Spinal cord (tissue), 10 donors: ENCODE results near the gene LCN15. TPM values are rescaled to one million over a fixed set of nuclear protein-coding genes. Genes with fewer than 3 reads are reported as not detected.
"Not testable (repeated sequence)": the region's sequence is repeated elsewhere in the genome, so short reads cannot be mapped to it uniquely, and the experiment has no call there.

Source experiments
- DNase-seq, 6 donors: peaks; one replicate each; pipeline versions ENCODE4 v3.0.0 to v3.0.0-alpha.2; 2013 to 2015; ENCODE audit warnings: low spot score in 6 of 6, low read depth in 4 of 6
- H3K27ac ChIP-seq: one replicate; pipeline ENCODE4 v1.5.1; 2013; ENCODE audit warnings: low read depth, low read length, control low read depth
- H3K27me3 ChIP-seq: one replicate; pipeline ENCODE4 v1.6.1; 2013; ENCODE audit warnings: low read length; ENCODE audit not compliant: control insufficient read depth, insufficient read depth
- H3K36me3 ChIP-seq: one replicate; pipeline ENCODE4 v1.6.1; 2013; ENCODE audit warnings: low read length; ENCODE audit not compliant: control insufficient read depth, insufficient read depth
- H3K4me1 ChIP-seq: one replicate; pipeline ENCODE4 v1.6.1; 2013; ENCODE audit warnings: low read length; ENCODE audit not compliant: control insufficient read depth, insufficient read depth
- H3K4me3 ChIP-seq: one replicate; pipeline ENCODE4 v1.5.1; 2013; ENCODE audit warnings: low read depth, low read length, control low read depth
- H3K9me3 ChIP-seq: one replicate; pipeline ENCODE4 v1.6.1; 2013; ENCODE audit warnings: low read length; ENCODE audit not compliant: control insufficient read depth, insufficient read depth
- WGBS: methylation state at CpG from one replicate; pipeline ENCODE4 v1.1.5; 2013; ENCODE audit warnings: missing lambda C conversion rate; ENCODE audit not compliant: insufficient coverage; 5-methylcytosine and 5-hydroxymethylcytosine counted together
- polyA plus RNA-seq, 2 donors: library from polyadenylated mRNA; unstranded; fragments of 120-200 nt; gene quantifications; one replicate each; pipeline ENCODE4 v1.2.1, GENCODE V29; 2013; ENCODE audit not compliant: insufficient read length in 2 of 2
- total RNA-seq, 2 donors: library from RNA; depleted of rRNA in 1 of 2; stranded (reverse); fragments of 120-200 nt in 1 of 2; fragments of >200 nt in 1 of 2; gene quantifications; one replicate each; pipeline versions ENCODE4 v1.2.3 to v1.2.4, GENCODE V29; 2013 to 2014
- donor health status: healthy.

The LCN15 gene
- total and polyA plus RNA-seq, 4 donors: 0.14 TPM; not detected in 3

- WGBS: 95% methylated on average over 21 of the region's 22 CpGs
- Histone ChIP-seq H3K9me3 (no peaks in the 10 kb centered on the region), H3K27ac (no peak overlapping the region), H3K27me3 (peaks cover 28% of the 10 kb centered on the region), H3K4me1 (peaks cover 37% of the 10 kb centered on the region), H3K36me3 (peaks cover 44% of the 10 kb centered on the region), H3K4me3 (no peak overlapping the region)
- DNase-seq: no peak
These were observed 39.5 kb upstream of the LCN15 start for GRCh38 chr9:136803551-136804508.

- H3K9me3 ChIP-seq, H3K4me3 ChIP-seq, DNase-seq, H3K27ac ChIP-seq: not testable (repeated sequence)
- WGBS: 96% methylated on average over 4 of the region's 9 CpGs
- H3K36me3 ChIP-seq: peaks cover 44% of the 10 kb centered on the region
- H3K4me1 ChIP-seq: peaks cover 42% of the 10 kb centered on the region
- H3K27me3 ChIP-seq: peaks cover 30% of the 10 kb centered on the region
These were observed 38.8 kb upstream of the LCN15 start for GRCh38 chr9:136803009-136803550.

GRCh38 chr9:136802321-136802720 lies 38.0 kb upstream of the LCN15 start:
- no peaks in the 10 kb centered on the region for H3K9me3 ChIP-seq
- H3K27ac ChIP-seq: no peak overlapping the region
- WGBS: 93% methylated on average over 5 of the region's 6 CpGs
- no peak overlapping the region for H3K4me3 ChIP-seq
- no peak for DNase-seq
- H3K27me3 ChIP-seq: peaks cover 30% of the 10 kb centered on the region
- H3K36me3 ChIP-seq: peaks cover 44% of the 10 kb centered on the region
- peaks cover 46% of the 10 kb centered on the region for H3K4me1 ChIP-seq

GRCh38 chr9:136799854-136800657 lies 35.7 kb upstream of the LCN15 start:
- H3K9me3 ChIP-seq: no peaks in the 10 kb centered on the region
- DNase-seq: peak in 2 of 6 donors; percentile 88 to 92
- H3K4me1 ChIP-seq: peaks cover 50% of the 10 kb centered on the region
- peaks cover 23% of the 10 kb centered on the region for H3K36me3 ChIP-seq
- WGBS: under 1% methylated on average over 57 of the region's 63 CpGs
- peaks cover 32% of the 10 kb centered on the region for H3K27me3 ChIP-seq
- no peak overlapping the region for H3K27ac ChIP-seq
- H3K4me3 ChIP-seq: peak overlapping the region; percentile 43

GRCh38 chr9:136799079-136799853 lies 34.9 kb upstream of the LCN15 start:
- H3K36me3 ChIP-seq: peaks cover 20% of the 10 kb centered on the region
- 34% methylated on average over 30 of the region's 35 CpGs for WGBS
- peak overlapping the region; percentile 43 for H3K4me3 ChIP-seq
- DNase-seq: no peak
- H3K27me3 ChIP-seq: peaks cover 32% of the 10 kb centered on the region
- no peaks in the 10 kb centered on the region for H3K9me3 ChIP-seq
- H3K27ac ChIP-seq: no peak overlapping the region
- H3K4me1 ChIP-seq: peaks cover 50% of the 10 kb centered on the region

- no peak overlapping the region for H3K4me3 ChIP-seq
- H3K9me3 ChIP-seq: no peaks in the 10 kb centered on the region
- no peak for DNase-seq
- H3K4me1 ChIP-seq: peaks cover 51% of the 10 kb centered on the region
- H3K27ac ChIP-seq: no peak overlapping the region
- peaks cover 32% of the 10 kb centered on the region for H3K27me3 ChIP-seq
- WGBS: 96% methylated on average over 6 of the region's 6 CpGs
- H3K36me3 ChIP-seq: peaks cover 20% of the 10 kb centered on the region
These were observed 34.4 kb upstream of the LCN15 start for GRCh38 chr9:136798708-136799078.

- peaks cover 27% of the 10 kb centered on the region for H3K27me3 ChIP-seq
- DNase-seq: peak in 1 of 6 donors; percentile 60
These were observed 32.5 kb upstream of the LCN15 start for GRCh38 chr9:136796775-136797347.

GRCh38 chr9:136796238-136796774 lies 32.0 kb upstream of the LCN15 start, which contains the start of gene CCDC183:
CCDC183 (plus strand) TSS chr9:136796338; CDS start chr9:136796398, 60 bp downstream.
- Histone ChIP-seq H3K9me3 (no peaks in the 10 kb centered on the region), H3K36me3 (peaks cover 26% of the 10 kb centered on the region), H3K4me1 (peaks cover 71% of the 10 kb centered on the region), H3K27me3 (peaks cover 24% of the 10 kb centered on the region), H3K4me3 (no peak within 1 kb of the TSS), H3K27ac (peak within 1 kb of the TSS; percentile 33)
- WGBS: 42% methylated on average over 4 of the region's 5 CpGs
- DNase-seq: no peak

More at GRCh38 chr9:136796775-136797347, 32.5 kb upstream of the LCN15 start:
- H3K9me3 ChIP-seq, H3K4me3 ChIP-seq, H3K27ac ChIP-seq: not testable (repeated sequence)
- 0% methylated on average over 1 of the region's 10 CpGs for WGBS
- Histone ChIP-seq H3K4me1 (peaks cover 66% of the 10 kb centered on the region), H3K36me3 (peaks cover 26% of the 10 kb centered on the region)
